Keratinocyte (primary cell): Measurements from ENCODE around the gene PRRC2C. TPM values are rescaled to one million over a fixed set of nuclear protein-coding genes. Genes with fewer than 3 reads are reported as not detected.

Experiments
- DNase-seq: peaks from one replicate; pipeline ENCODE4 v3.0.0-alpha.2; 2011; ENCODE audit warnings: low read depth, missing footprints, low spot score
- FAIRE-seq: peaks from 2 replicates; lab custom pipeline; 2011; peaks lifted over from hg19 to GRCh38; lab: Jason Lieb, UNC
- H2AFZ ChIP-seq: 2 replicates; pipeline ENCODE4 v1.6.0; 2012; ENCODE audit warnings: low read length, control low read depth, inconsistent platforms; ENCODE audit not compliant: control insufficient read depth
- H3K27ac ChIP-seq: 2 replicates; pipeline ENCODE4 v1.5.1; 2011; ENCODE audit warnings: low read length; ENCODE audit not compliant: control insufficient read depth, insufficient read depth
- H3K27me3 ChIP-seq: 3 replicates; pipeline ENCODE4 v1.6.0; 2011; ENCODE audit warnings: low read length; ENCODE audit not compliant: control insufficient read depth, insufficient read depth; ENCODE audit errors: extremely low read depth
- H3K36me3 ChIP-seq, 2 experiments: 2 replicates in 1 of 2; 3 replicates in 1 of 2; pipeline ENCODE4 v1.5.1; 2011; ENCODE audit warnings: low read length in 2 of 2, mild to moderate bottlenecking in 1 of 2; ENCODE audit not compliant: control insufficient read depth in 2 of 2, insufficient read depth in 2 of 2; ENCODE audit errors: extremely low read depth in 1 of 2
- H3K4me1 ChIP-seq: 3 replicates; pipeline ENCODE4 v1.5.1; 2011; ENCODE audit warnings: low read length; ENCODE audit not compliant: control insufficient read depth, insufficient read depth; ENCODE audit errors: extremely low read depth
- H3K4me2 ChIP-seq: 3 replicates; pipeline ENCODE4 v1.6.0; 2011; ENCODE audit warnings: low read depth, low read length; ENCODE audit not compliant: control insufficient read depth, insufficient read depth; ENCODE audit errors: extremely low read depth
- H3K4me3 ChIP-seq, 3 experiments: fragments of 200-600 bp in 1 of 3; sonication (generic) in 1 of 3; 2 replicates in 2 of 3; 3 replicates in 1 of 3; pipeline ENCODE4 v1.5.1; 2011 to 2016; ENCODE audit warnings: low read length in 3 of 3, mild to moderate bottlenecking in 3 of 3, control low read depth in 2 of 3, inconsistent platforms in 1 of 3, low read depth in 1 of 3, mixed read lengths in 1 of 3, mixed run types in 1 of 3, moderate library complexity in 1 of 3; ENCODE audit not compliant: control insufficient read depth in 2 of 3, insufficient read depth in 2 of 3; ENCODE audit errors: extremely low read depth in 1 of 3
- H3K79me2 ChIP-seq: 2 replicates; pipeline ENCODE4 v1.6.0; 2012; ENCODE audit warnings: low read length; ENCODE audit not compliant: control insufficient read depth, insufficient read depth
- H3K9ac ChIP-seq: 3 replicates; pipeline ENCODE4 v1.6.0; 2011; ENCODE audit warnings: low read length; ENCODE audit not compliant: control insufficient read depth, insufficient read depth; ENCODE audit errors: extremely low read depth
- H3K9me1 ChIP-seq: 3 replicates; pipeline ENCODE4 v1.6.0; 2011; ENCODE audit warnings: low read length; ENCODE audit not compliant: control insufficient read depth, insufficient read depth; ENCODE audit errors: extremely low read depth
- H3K9me3 ChIP-seq: 2 replicates; pipeline ENCODE4 v1.5.1; 2012; ENCODE audit warnings: low read depth, low read length; ENCODE audit not compliant: control insufficient read depth
- H4K20me1 ChIP-seq: 3 replicates; pipeline ENCODE4 v1.6.0; 2011; ENCODE audit warnings: low read length; ENCODE audit not compliant: control insufficient read depth, insufficient read depth; ENCODE audit errors: extremely low read depth
- EZH2 ChIP-seq: IDR thresholded peaks from one replicate; pipeline ENCODE4 v1.6.1; 2012; ENCODE audit warnings: inconsistent platforms, mild to moderate bottlenecking, low read length, moderate library complexity
- dilution Hi-C: fragments of 300-500 bp; cut with MboI; formaldehyde crosslinking; loops from one replicate; pipeline ENCODE4 v1.7.0; 2020; ENCODE audit warnings: low sequenced_read_pairs; ENCODE audit not compliant: extremely low pct_ligation_motif_present
- polyA plus RNA-seq, 5 experiments: library from polyadenylated mRNA; depleted of rRNA in 3 of 5; stranded (reverse) in 3 of 5; stranded (forward) in 1 of 5; unstranded in 1 of 5; fragments of >200 nt; gene quantifications; 1 replicate in 1 of 5; 2 replicates in 3 of 5; 3 replicates in 1 of 5; pipeline versions ENCODE4 v1.2.1 to v1.2.3, GENCODE V29; 2011 to 2012; ENCODE audit warnings: missing spikeins in 2 of 5, low read depth in 1 of 5, low replicate concordance in 1 of 5
- TF ChIP-seq, protein P1 (sequence below), 3 experiments: IDR thresholded peaks in 1 of 3; conservative IDR thresholded peaks in 1 of 3; optimal IDR thresholded peaks in 1 of 3; 2 replicates in 2 of 3; 3 replicates in 1 of 3; pipeline versions ENCODE3 to v1.5.1; 2011; ENCODE audit warnings: low read length in 3 of 3, mild to moderate bottlenecking in 3 of 3, moderate library complexity in 2 of 3, control low read depth in 1 of 3, inconsistent platforms in 1 of 3; ENCODE audit not compliant: insufficient read depth in 2 of 3; ENCODE audit errors: extremely low read depth in 1 of 3

The PRRC2C gene
- polyA plus RNA-seq, 1 donor (not counting 4 experiments of a cell fraction or from before 2014, with no cell fraction given), result 88.6 TPM

DNA sequence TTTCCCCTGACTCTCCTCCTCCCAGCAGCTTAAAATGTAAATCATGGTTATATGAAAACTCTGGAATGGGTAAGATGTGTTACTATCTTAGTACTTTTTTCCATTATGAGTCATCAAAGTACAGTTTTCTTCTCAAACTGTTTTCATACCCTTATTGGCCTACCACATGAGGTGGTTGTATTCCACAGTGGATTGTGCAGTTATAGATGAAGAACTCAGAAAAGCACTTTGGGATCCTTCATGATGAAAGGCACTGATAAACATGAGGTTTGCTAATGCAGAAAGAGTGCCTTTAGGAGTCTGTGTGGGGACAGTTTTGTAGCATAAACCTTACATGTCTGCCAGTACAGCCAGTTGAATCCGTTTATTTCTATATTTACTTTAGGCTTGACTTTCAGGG is 104.7 kb downstream of the PRRC2C start:
- H3K4me2 ChIP-seq, result no peak overlapping the region
- H3K4me1 ChIP-seq, result peaks cover 5% of the 10 kb centered on the region
- H3K9me3 ChIP-seq, result no peaks in the 10 kb centered on the region
- H4K20me1 ChIP-seq, result no peaks in the 10 kb centered on the region
- no peak overlapping the region for H3K9ac ChIP-seq
- H3K27me3 ChIP-seq, result no peaks in the 10 kb centered on the region
- H3K79me2 ChIP-seq, result no peaks in the 10 kb centered on the region
- no peak overlapping the region for H3K27ac ChIP-seq
- DNase-seq (no peak), FAIRE-seq (no peak)
- H3K9me1 ChIP-seq, result no peaks in the 10 kb centered on the region
- TF ChIP-seq, protein P1, sequence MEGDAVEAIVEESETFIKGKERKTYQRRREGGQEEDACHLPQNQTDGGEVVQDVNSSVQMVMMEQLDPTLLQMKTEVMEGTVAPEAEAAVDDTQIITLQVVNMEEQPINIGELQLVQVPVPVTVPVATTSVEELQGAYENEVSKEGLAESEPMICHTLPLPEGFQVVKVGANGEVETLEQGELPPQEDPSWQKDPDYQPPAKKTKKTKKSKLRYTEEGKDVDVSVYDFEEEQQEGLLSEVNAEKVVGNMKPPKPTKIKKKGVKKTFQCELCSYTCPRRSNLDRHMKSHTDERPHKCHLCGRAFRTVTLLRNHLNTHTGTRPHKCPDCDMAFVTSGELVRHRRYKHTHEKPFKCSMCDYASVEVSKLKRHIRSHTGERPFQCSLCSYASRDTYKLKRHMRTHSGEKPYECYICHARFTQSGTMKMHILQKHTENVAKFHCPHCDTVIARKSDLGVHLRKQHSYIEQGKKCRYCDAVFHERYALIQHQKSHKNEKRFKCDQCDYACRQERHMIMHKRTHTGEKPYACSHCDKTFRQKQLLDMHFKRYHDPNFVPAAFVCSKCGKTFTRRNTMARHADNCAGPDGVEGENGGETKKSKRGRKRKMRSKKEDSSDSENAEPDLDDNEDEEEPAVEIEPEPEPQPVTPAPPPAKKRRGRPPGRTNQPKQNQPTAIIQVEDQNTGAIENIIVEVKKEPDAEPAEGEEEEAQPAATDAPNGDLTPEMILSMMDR (optimal IDR thresholded peaks at IDR 0.05 in 1 of 3, IDR thresholded peaks at IDR 0.05 in 1 of 3, conservative IDR thresholded peaks at IDR 0.05 in 1 of 3; ENCODE audit: extremely low read depth in 1 of 3, insufficient read depth in 2 of 3, low read length in 3 of 3), result no peak
- TF ChIP-seq EZH2, result no peak
- no peak overlapping the region for H3K4me3 ChIP-seq
- H2AFZ ChIP-seq, result no peak overlapping the region
- H3K36me3 ChIP-seq, result peaks cover 29 to 34% of the 10 kb centered on the region in 2 experiments
- dilution Hi-C loops, result no loop called here

DNA sequence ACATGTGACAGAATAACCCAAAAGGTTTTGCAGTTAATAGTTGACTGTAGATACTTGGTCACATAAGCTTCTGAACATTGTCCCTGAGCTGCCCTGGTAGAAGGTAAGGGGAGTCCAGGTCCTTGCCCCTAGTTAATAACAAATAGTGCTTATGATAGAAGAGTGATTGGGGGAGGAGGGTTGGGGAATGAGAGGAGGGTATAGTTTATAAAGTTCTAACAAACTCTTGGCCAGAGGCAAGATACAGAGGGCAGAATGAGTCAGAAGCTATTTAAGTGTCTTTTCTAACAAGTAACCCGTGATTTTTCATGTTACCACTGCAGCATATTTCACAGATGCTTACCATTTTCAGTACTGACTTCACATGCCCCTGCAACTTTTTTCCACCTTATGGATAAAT is 110.0 kb downstream of the PRRC2C start:
- Histone ChIP-seq H3K27me3 (no peaks in the 10 kb centered on the region), H3K4me3 (no peak overlapping the region)

More for the DNA sequence above, 110.0 kb downstream of the PRRC2C start:
- TF ChIP-seq, protein P1 (optimal IDR thresholded peaks at IDR 0.05 in 1 of 3, IDR thresholded peaks at IDR 0.05 in 1 of 3, conservative IDR thresholded peaks at IDR 0.05 in 1 of 3; ENCODE audit: extremely low read depth in 1 of 3, insufficient read depth in 2 of 3, low read length in 3 of 3), result no peak
- TF ChIP-seq EZH2, result no peak
- no peak overlapping the region for H3K4me2 ChIP-seq
- FAIRE-seq (no peak), DNase-seq (no peak)
- no peaks in the 10 kb centered on the region for H4K20me1 ChIP-seq
- no peak overlapping the region for H3K9ac ChIP-seq
- no peaks in the 10 kb centered on the region for H3K9me1 ChIP-seq
- no peaks in the 10 kb centered on the region for H3K9me3 ChIP-seq
- dilution Hi-C loops, result no loop called here
- H3K79me2 ChIP-seq, result no peaks in the 10 kb centered on the region
- H3K4me1 ChIP-seq, result peaks cover 2% of the 10 kb centered on the region
- H3K27ac ChIP-seq, result no peak overlapping the region
- peaks cover 8 to 11% of the 10 kb centered on the region in 2 experiments for H3K36me3 ChIP-seq
- H2AFZ ChIP-seq, result no peak overlapping the region
